Smooth muscle cell (in vitro differentiated cells): ENCODE data around the gene MLC1. TPM values are rescaled to one million over a fixed set of nuclear protein-coding genes. Genes with fewer than 3 reads are reported as not detected.

ENCODE experiments used
- DNase-seq: peaks from one replicate; lab custom pipeline; 2025; ENCODE audit not compliant: unreplicated experiment; lab: John Stamatoyannopoulos, UW
- H2AFZ ChIP-seq: fragments of 200-600 bp; sonication (generic); 2 replicates; pipeline ENCODE4 v1.6.0; 2016; ENCODE audit warnings: antibody characterized with exemption, low read depth, mild to moderate bottlenecking
- H3F3A ChIP-seq: fragments of 200-600 bp; sonication (generic); 2 replicates; pipeline ENCODE4 v1.6.0; 2017; ENCODE audit warnings: antibody characterized with exemption, low read depth
- H3K27ac ChIP-seq: fragments of 200-600 bp; sonication (generic); 2 replicates; pipeline ENCODE4 v1.5.1; 2016; ENCODE audit warnings: low read depth, mild to moderate bottlenecking
- H3K27me3 ChIP-seq: fragments of 200-600 bp; sonication (generic); 2 replicates; pipeline ENCODE4 v1.6.1; 2016; ENCODE audit warnings: low read depth, mild to moderate bottlenecking
- H3K36me3 ChIP-seq: fragments of 200-600 bp; sonication (generic); 2 replicates; pipeline ENCODE4 v1.5.1; 2016; ENCODE audit warnings: low read depth
- H3K4me1 ChIP-seq: fragments of 200-600 bp; sonication (generic); 2 replicates; pipeline ENCODE4 v1.5.1; 2016; ENCODE audit warnings: low read depth
- H3K4me2 ChIP-seq: fragments of 200-600 bp; sonication (generic); 2 replicates; pipeline ENCODE4 v1.6.0; 2016; ENCODE audit warnings: mild to moderate bottlenecking
- H3K4me3 ChIP-seq: fragments of 200-600 bp; sonication (generic); 2 replicates; pipeline ENCODE4 v1.5.1; 2016; ENCODE audit warnings: mild to moderate bottlenecking
- H3K79me2 ChIP-seq: fragments of 200-600 bp; sonication (generic); 2 replicates; pipeline ENCODE4 v1.6.0; 2016; ENCODE audit warnings: low read depth, mild to moderate bottlenecking
- H3K9ac ChIP-seq: fragments of 200-600 bp; sonication (generic); 2 replicates; pipeline ENCODE4 v1.6.0; 2016; ENCODE audit warnings: low read depth
- H3K9me3 ChIP-seq: fragments of 200-600 bp; sonication (generic); replicated peaks from 2 replicates; pipeline ENCODE4 v1.5.1; 2016; ENCODE audit warnings: low read depth
- H4K20me1 ChIP-seq: fragments of 200-600 bp; sonication (generic); 2 replicates; pipeline ENCODE4 v1.6.0; 2016; ENCODE audit warnings: low read depth
- WGBS: methylation state at CpG from one replicate; pipeline ENCODE4 v1.1.7; 2016; ENCODE audit warnings: low lambda C conversion rate; 5-methylcytosine and 5-hydroxymethylcytosine counted together
- polyA plus RNA-seq: library from polyadenylated mRNA; unstranded; fragments of >200 nt; fragmentation: Nextera tagmentation; extraction: Ambion mirVana; gene quantifications from 2 replicates; pipeline ENCODE4 v1.2.1, GENCODE V29; 2016
- total RNA-seq: library from RNA; depleted of rRNA; stranded (reverse); fragments of >200 nt; gene quantifications from 2 replicates; pipeline ENCODE4 v1.2.3, GENCODE V29; 2014
- TF ChIP-seq, protein P1 (sequence below): fragments of 200-600 bp; sonication (generic); IDR thresholded peaks from 2 replicates; pipeline ENCODE4 v1.5.1; 2017; ENCODE audit warnings: borderline replicate concordance, mild to moderate bottlenecking, antibody characterized with exemption; ENCODE audit not compliant: insufficient read depth, poor library complexity, severe bottlenecking

MLC1 gene
- total and polyA plus RNA-seq, 2 experiments from 2014 or later = 4.2 to 6.3 TPM

DNA sequence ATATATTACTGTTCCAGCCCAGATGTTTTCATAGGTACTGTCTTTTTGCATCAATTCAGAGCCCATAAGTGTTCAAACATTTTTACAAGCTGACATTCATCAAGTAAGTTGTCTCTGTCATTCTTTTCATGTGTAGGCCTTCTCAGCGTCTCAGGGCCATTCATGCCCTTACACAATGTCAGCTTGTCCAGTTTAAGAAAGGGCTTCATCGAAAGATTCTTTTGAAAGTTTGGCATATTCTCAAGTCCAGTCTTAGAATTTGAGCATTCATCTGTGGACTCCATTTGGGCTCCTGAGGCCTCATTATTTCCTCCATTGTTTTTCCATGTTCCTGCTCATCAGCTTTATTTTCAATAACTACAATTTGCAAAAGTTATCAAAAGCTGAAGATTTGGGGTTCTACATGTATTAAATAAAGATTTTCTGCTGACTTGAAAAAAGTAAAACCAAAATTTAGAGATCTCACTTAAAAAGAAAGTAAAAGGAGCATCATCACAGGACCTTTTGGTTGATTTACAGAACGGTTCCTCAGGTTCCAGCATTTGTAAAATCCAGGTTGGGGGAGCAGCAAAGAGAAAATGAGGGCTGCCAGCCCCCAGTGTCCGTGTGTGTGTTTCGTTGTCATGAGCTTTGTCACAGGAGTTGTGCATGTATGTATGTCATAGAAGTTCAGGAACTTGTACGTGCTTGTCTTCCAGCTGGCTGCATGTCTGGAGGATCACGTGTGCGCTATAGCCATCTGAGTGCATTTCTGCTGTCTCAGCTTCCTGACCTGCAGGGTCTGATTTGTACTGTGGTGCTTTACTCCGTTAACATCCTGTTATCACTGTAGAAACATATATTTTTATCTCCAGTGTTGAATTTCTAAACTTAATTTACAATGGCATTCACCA, 20.2 kb upstream of the MLC1 start:
- Histone ChIP-seq H3K79me2 (no peaks in the 10 kb centered on the region), H3K9me3 (no peaks in the 10 kb centered on the region), H2AFZ (peak overlapping the region; percentile 47), H4K20me1 (no peaks in the 10 kb centered on the region), H3K27me3 (no peaks in the 10 kb centered on the region), H3K4me2 (peak overlapping the region; percentile 60), H3K4me1 (no peaks in the 10 kb centered on the region), H3K4me3 (no peak overlapping the region), H3K9ac (peak overlapping the region; percentile 20), H3F3A (no peaks in the 10 kb centered on the region), H3K36me3 (no peaks in the 10 kb centered on the region), H3K27ac (peak overlapping the region; percentile 70)
- DNase-seq = no peak
- 56% methylated on average over 9 of the region's 9 CpGs for WGBS
- TF ChIP-seq, protein P1, sequence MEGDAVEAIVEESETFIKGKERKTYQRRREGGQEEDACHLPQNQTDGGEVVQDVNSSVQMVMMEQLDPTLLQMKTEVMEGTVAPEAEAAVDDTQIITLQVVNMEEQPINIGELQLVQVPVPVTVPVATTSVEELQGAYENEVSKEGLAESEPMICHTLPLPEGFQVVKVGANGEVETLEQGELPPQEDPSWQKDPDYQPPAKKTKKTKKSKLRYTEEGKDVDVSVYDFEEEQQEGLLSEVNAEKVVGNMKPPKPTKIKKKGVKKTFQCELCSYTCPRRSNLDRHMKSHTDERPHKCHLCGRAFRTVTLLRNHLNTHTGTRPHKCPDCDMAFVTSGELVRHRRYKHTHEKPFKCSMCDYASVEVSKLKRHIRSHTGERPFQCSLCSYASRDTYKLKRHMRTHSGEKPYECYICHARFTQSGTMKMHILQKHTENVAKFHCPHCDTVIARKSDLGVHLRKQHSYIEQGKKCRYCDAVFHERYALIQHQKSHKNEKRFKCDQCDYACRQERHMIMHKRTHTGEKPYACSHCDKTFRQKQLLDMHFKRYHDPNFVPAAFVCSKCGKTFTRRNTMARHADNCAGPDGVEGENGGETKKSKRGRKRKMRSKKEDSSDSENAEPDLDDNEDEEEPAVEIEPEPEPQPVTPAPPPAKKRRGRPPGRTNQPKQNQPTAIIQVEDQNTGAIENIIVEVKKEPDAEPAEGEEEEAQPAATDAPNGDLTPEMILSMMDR = no peak

- 80% methylated on average over 6 of the region's 6 CpGs for WGBS
- Histone ChIP-seq H3K27ac (no peak overlapping the region), H3K36me3 (no peaks in the 10 kb centered on the region), H3K9me3 (no peaks in the 10 kb centered on the region), H3K4me2 (no peak overlapping the region), H3F3A (no peaks in the 10 kb centered on the region), H3K4me1 (no peaks in the 10 kb centered on the region), H3K27me3 (no peaks in the 10 kb centered on the region), H4K20me1 (no peaks in the 10 kb centered on the region), H3K9ac (no peak overlapping the region), H3K79me2 (no peaks in the 10 kb centered on the region), H2AFZ (peak overlapping the region; percentile 54), H3K4me3 (no peak overlapping the region)
- TF ChIP-seq, protein P1 = no peak
- no peak for DNase-seq
Observed at GRCh38 chr22:50104141-50104544, 18.9 kb upstream of the MLC1 start.

GRCh38 chr22:50102946-50103345, 17.7 kb upstream of the MLC1 start:
- Histone ChIP-seq H2AFZ (no peak overlapping the region), H4K20me1 (no peaks in the 10 kb centered on the region), H3K9ac (no peak overlapping the region), H3F3A (no peaks in the 10 kb centered on the region), H3K4me2 (no peak overlapping the region), H3K4me1 (no peaks in the 10 kb centered on the region), H3K27ac (no peak overlapping the region), H3K79me2 (no peaks in the 10 kb centered on the region), H3K27me3 (no peaks in the 10 kb centered on the region), H3K36me3 (no peaks in the 10 kb centered on the region), H3K9me3 (no peaks in the 10 kb centered on the region), H3K4me3 (no peak overlapping the region)
- TF ChIP-seq, protein P1 = no peak
- 70% methylated on average over 11 of the region's 11 CpGs for WGBS
- no peak for DNase-seq
